CD4-positive, alpha-beta T cell treated with Interleukin-4 for 4 hours (primary cell): Measurements from ENCODE around the gene IQCF5.
"Not testable (repeated sequence)": the region's sequence is repeated elsewhere in the genome, so short reads cannot be mapped to it uniquely, and the experiment has no call there.

Source experiments
- DNase-seq: peaks from one replicate; pipeline ENCODE4 v3.0.0-alpha.2; 2020

The IQCF5 gene

GRCh38 chr3:51875501-51875900, at the start of gene IQCF5:
Gene IQCF5, minus strand, starts transcription at chr3:51875601. Its CDS starts 70 bp downstream, at chr3:51875531.
- DNase-seq = no peak

- no peak for DNase-seq
Measured at GRCh38 chr3:51921081-51921578, 45.7 kb upstream of the IQCF5 start.

GRCh38 chr3:51916418-51916817, 41.0 kb upstream of the IQCF5 start:
- DNase-seq = no peak

- no peak for DNase-seq
Measured at GRCh38 chr3:51908026-51908425, 32.6 kb upstream of the IQCF5 start.

GRCh38 chr3:51904034-51904823, 28.8 kb upstream of the IQCF5 start:
- no peak for DNase-seq

GRCh38 chr3:51902361-51902760, 27.0 kb upstream of the IQCF5 start:
- peak; percentile 8 for DNase-seq

- DNase-seq = not testable (repeated sequence)
Measured at GRCh38 chr3:51900043-51900442, 24.6 kb upstream of the IQCF5 start.

GRCh38 chr3:51897391-51897790, 22.0 kb upstream of the IQCF5 start:
- no peak for DNase-seq

- no peak for DNase-seq
Measured at GRCh38 chr3:51896607-51897305, 21.4 kb upstream of the IQCF5 start.

GRCh38 chr3:51894939-51895338, 19.5 kb upstream of the IQCF5 start:
- no peak for DNase-seq

GRCh38 chr3:51894391-51894790, 19.0 kb upstream of the IQCF5 start:
- no peak for DNase-seq

GRCh38 chr3:51891242-51892039, 16.0 kb upstream of the IQCF5 start:
- no peak for DNase-seq

- no peak for DNase-seq
Measured at GRCh38 chr3:51888463-51889105, 13.2 kb upstream of the IQCF5 start.

GRCh38 chr3:51887620-51888019, 12.2 kb upstream of the IQCF5 start:
- no peak for DNase-seq

- DNase-seq = no peak
Measured at GRCh38 chr3:51886447-51886846, 11.0 kb upstream of the IQCF5 start.

GRCh38 chr3:51879937-51880336, 4.5 kb upstream of the IQCF5 start:
- no peak for DNase-seq

- DNase-seq = no peak
Measured at GRCh38 chr3:51876186-51876585, 785 bp upstream of the IQCF5 start.

- DNase-seq = no peak
Measured at GRCh38 chr3:51874889-51875288, 512 bp downstream of the IQCF5 start.

- DNase-seq = no peak
Measured at GRCh38 chr3:51874411-51874810, 990 bp downstream of the IQCF5 start.

- DNase-seq = no peak
Measured at GRCh38 chr3:51873876-51874275, 1.5 kb downstream of the IQCF5 start.

GRCh38 chr3:51873253-51873766, 2.1 kb downstream of the IQCF5 start:
- DNase-seq = no peak

GRCh38 chr3:51869304-51869703, 6.1 kb downstream of the IQCF5 start:
- no peak for DNase-seq

- DNase-seq = not testable (repeated sequence)
Measured at GRCh38 chr3:51868896-51869295, 6.5 kb downstream of the IQCF5 start.
